GM12878 (cell line): ENCODE results near the gene NKAIN1. TPM values are rescaled to one million over a fixed set of nuclear protein-coding genes. Genes with fewer than 3 reads are reported as not detected.

Experiments used
- ATAC-seq: fragments of 200-7000 bp; cut with Tn5 transposase; 3 replicates; pipeline ENCODE4 v1.9.1; 2020; ENCODE audit warnings: mild to moderate bottlenecking, moderate library complexity
- BruUV-seq: library from RNA; stranded (reverse); fragments of 400-500 nt; replicated peaks from 2 replicates; lab custom pipeline; 2021; lab: Mats Ljungman, UMichigan
- CTCF ChIA-PET: fragments of 300-600 bp; sonication (Branson Sonifier 250); formaldehyde crosslinking; extraction: SDS; loops from one replicate; lab custom pipeline; 2021; ENCODE audit warnings: inconsistent platforms; lab: Yijun Ruan, JAX
- POLR2A ChIA-PET: fragments of 350-600 bp; formaldehyde crosslinking; extraction: SDS; loops from one replicate; lab custom pipeline; 2021; ENCODE audit warnings: inconsistent platforms; lab: Charles Lee
- RAD21 ChIA-PET: fragments of 300-600 bp; sonication (Branson Sonifier 250); formaldehyde crosslinking; loops from one replicate; lab custom pipeline; 2023; ENCODE audit warnings: antibody characterized with exemption; ENCODE audit not compliant: unreplicated experiment; lab: Charles Lee
- SMC1A ChIA-PET: fragments of 300-600 bp; sonication (Branson Sonifier 250); formaldehyde crosslinking; loops from one replicate; lab custom pipeline; 2023; ENCODE audit not compliant: unreplicated experiment, uncharacterized antibody; lab: Charles Lee
- DNase-seq: peaks from one replicate; pipeline ENCODE4 v3.0.0-alpha.2; 2011; ENCODE audit warnings: low read depth, low spot score
- FAIRE-seq: peaks from 3 replicates; lab custom pipeline; 2011; peaks lifted over from hg19 to GRCh38; lab: Jason Lieb, UNC
- H2AFZ ChIP-seq: 2 replicates; pipeline ENCODE4 v1.6.0; 2011; ENCODE audit warnings: low read depth, low read length, control low read depth; ENCODE audit not compliant: control insufficient read depth
- H3K27ac ChIP-seq: 2 replicates; pipeline ENCODE4 v1.5.1; 2011; ENCODE audit warnings: control low read depth; ENCODE audit not compliant: control insufficient read depth, insufficient read depth
- H3K27me3 ChIP-seq, 2 experiments: replicated peaks in 1 of 2; 2 replicates each; pipeline versions ENCODE4 v1.6.0 to v1.6.1; 2011; ENCODE audit warnings: low read length in 1 of 2; ENCODE audit not compliant: control insufficient read depth in 2 of 2, insufficient read depth in 2 of 2
- H3K36me3 ChIP-seq, 2 experiments: 2 replicates each; pipeline ENCODE4 v1.5.1; 2011; ENCODE audit warnings: low read length in 1 of 2; ENCODE audit not compliant: control insufficient read depth in 2 of 2, insufficient read depth in 2 of 2
- H3K4me1 ChIP-seq: 2 replicates; pipeline ENCODE4 v1.6.1; 2011; ENCODE audit warnings: mild to moderate bottlenecking, low read length, moderate library complexity, mixed read lengths; ENCODE audit not compliant: control insufficient read depth, insufficient read depth
- H3K4me2 ChIP-seq: 2 replicates; pipeline ENCODE4 v1.6.0; 2011; ENCODE audit warnings: control low read depth; ENCODE audit not compliant: control insufficient read depth, insufficient read depth
- H3K4me3 ChIP-seq: fragments of 200-600 bp; sonication (generic); 2 replicates; pipeline ENCODE4 v1.5.1; 2016
- H3K79me2 ChIP-seq: 2 replicates; pipeline ENCODE4 v1.6.0; 2011; ENCODE audit warnings: low read length; ENCODE audit not compliant: control insufficient read depth, insufficient read depth
- H3K9ac ChIP-seq: 2 replicates; pipeline ENCODE4 v1.8.0; 2011; ENCODE audit warnings: low read length, control low read depth, mixed read lengths; ENCODE audit not compliant: control insufficient read depth, insufficient read depth
- H3K9me3 ChIP-seq: replicated peaks from 3 replicates; pipeline ENCODE4 v1.5.1; 2011; ENCODE audit warnings: mild to moderate bottlenecking, low read length; ENCODE audit not compliant: control insufficient read depth, insufficient read depth
- H4K20me1 ChIP-seq: 2 replicates; pipeline ENCODE4 v1.6.0; 2011; ENCODE audit not compliant: control insufficient read depth, insufficient read depth
- ATF3 ChIP-seq: IDR thresholded peaks from 2 replicates; pipeline ENCODE4 v1.6.1; 2011; ENCODE audit warnings: low read depth, mild to moderate bottlenecking, low read length, moderate library complexity, borderline replicate concordance; ENCODE audit errors: extremely low read depth
- BCL11A ChIP-seq: IDR thresholded peaks from 2 replicates; pipeline ENCODE4 v1.6.1; 2011; ENCODE audit warnings: low read depth, low read length
- CBFB ChIP-seq: IDR thresholded peaks from 2 replicates; pipeline ENCODE4 v1.6.1; 2016; ENCODE audit warnings: antibody characterized with exemption, low read depth
- CEBPZ ChIP-seq: fragments of 150-350 bp; IDR thresholded peaks from 2 replicates; pipeline ENCODE4 v1.6.1; 2016; ENCODE audit warnings: low read depth, low read length
- CHD1 ChIP-seq: IDR thresholded peaks from 2 replicates; pipeline ENCODE4 v1.6.1; 2012; ENCODE audit warnings: low read depth, low read length, improper control_type of control experiment
- EP300 ChIP-seq, 2 experiments: fragments of 150-350 bp in 1 of 2; IDR thresholded peaks; 2 replicates each; pipeline ENCODE4 v1.6.1; 2011 to 2012; ENCODE audit warnings: low read depth in 2 of 2, low read length in 2 of 2, borderline replicate concordance in 1 of 2, improper control_type of control experiment in 1 of 2, inconsistent platforms in 1 of 2; ENCODE audit not compliant: control insufficient read depth in 1 of 2
- FOXM1 ChIP-seq: IDR thresholded peaks from 2 replicates; pipeline ENCODE4 v1.6.1; 2012; ENCODE audit warnings: low read depth, mild to moderate bottlenecking, inconsistent platforms, low read length, moderate library complexity
- NR2C2 ChIP-seq: IDR thresholded peaks from 2 replicates; pipeline ENCODE4 v1.6.1; 2011; ENCODE audit warnings: borderline replicate concordance, low read depth; ENCODE audit not compliant: control insufficient read depth, insufficient read length
- POLR2AphosphoS2 ChIP-seq: IDR thresholded peaks from 2 replicates; pipeline ENCODE4 v1.6.1; 2011; ENCODE audit warnings: low read depth, mild to moderate bottlenecking, low read length, improper control_type of control experiment, moderate library complexity
- YBX1 ChIP-seq: fragments of 450-650 bp; IDR thresholded peaks from 2 replicates; pipeline ENCODE4 v1.6.1; 2016; ENCODE audit warnings: antibody characterized with exemption
- ZZZ3 ChIP-seq: IDR thresholded peaks from 2 replicates; pipeline ENCODE4 v1.6.1; 2011; ENCODE audit warnings: low read depth; ENCODE audit not compliant: control insufficient read depth, insufficient read length
- WGBS: methylation state at CpG from one replicate; pipeline ENCODE4 v1.1.6; 2016; ENCODE audit warnings: low lambda C conversion rate; ENCODE audit not compliant: insufficient replicate concordance, insufficient coverage; ENCODE audit errors: missing lambda C conversion rate; 5-methylcytosine and 5-hydroxymethylcytosine counted together
- in situ Hi-C: fragments of 300-500 bp; cut with MboI; formaldehyde crosslinking; loops from 9 replicates; pipeline ENCODE4 v1.14.3; 2018; ENCODE audit warnings: mixed read lengths
- intact Hi-C: fragments of 100-400 bp; cut with micrococcal nuclease; formaldehyde crosslinking; loops from one replicate; pipeline ENCODE4 v1.14.2; 2022; ENCODE audit not compliant: unreplicated experiment
- polyA plus RNA-seq, 11 experiments: library from polyadenylated mRNA; depleted of rRNA in 4 of 11; unstranded in 6 of 11; stranded (reverse) in 5 of 11; fragments of >200 nt; fragmentation: Nextera tagmentation in 4 of 11; fragmentation: Illumina TruSeq in 1 of 11; extraction: Ambion mirVana in 4 of 11; extraction: Trizol in 1 of 11; gene quantifications; 1 replicate in 1 of 11; 2 replicates in 10 of 11; pipeline versions ENCODE4 v1.2.1 to v1.2.3, GENCODE V29; 2011 to 2016; ENCODE audit warnings: inconsistent platforms in 2 of 11, missing spikeins in 2 of 11, low read depth in 1 of 11
- total RNA-seq, 4 experiments: library from RNA; depleted of rRNA in 3 of 4; stranded (reverse); fragments of >200 nt in 3 of 4; fragmentation: Illumina TruSeq in 1 of 4; extraction: Trizol in 1 of 4; gene quantifications; 2 replicates each; pipeline versions ENCODE4 v1.2.1 to v1.2.3, GENCODE V29; 2013 to 2021

NKAIN1 gene
- total and polyA plus RNA-seq, 10 of the 15 experiments (the other 5 are each of a cell fraction or from before 2014, with no cell fraction given), result not detected

GRCh38 chr1:31218705-31219104, 21.0 kb downstream of the NKAIN1 start:
- Histone ChIP-seq H3K27me3 (no peaks in the 10 kb centered on the region), H3K4me1 (no peaks in the 10 kb centered on the region), H2AFZ (no peak overlapping the region), H3K36me3 (no peaks in the 10 kb centered on the region), H3K79me2 (no peaks in the 10 kb centered on the region), H3K9ac (no peak overlapping the region), H4K20me1 (no peaks in the 10 kb centered on the region), H3K27ac (no peak overlapping the region), H3K9me3 (no peaks in the 10 kb centered on the region), H3K4me2 (no peak overlapping the region), H3K4me3 (no peak overlapping the region)
- intact Hi-C loops (no loop called here), in situ Hi-C loops (no loop called here)
- BruUV-seq, result no TSS peak
- SMC1A ChIA-PET, result no interaction called here
- 36% methylated on average over 8 of the region's 8 CpGs for WGBS
- no peak for TF ChIP-seq BCL11A
- TF ChIP-seq CBFB, result no peak
- no peak for TF ChIP-seq CEBPZ
- FAIRE-seq (no peak), DNase-seq (no peak), ATAC-seq (peak; percentile 26; the same call in 1 of the 3 replicates)
- POLR2A ChIA-PET, result no interaction called here
- CTCF ChIA-PET, result interaction anchor here (0.8 kb wide), 1 partner anchor 11 kb away, joined by 3 read pairs; no protein-coding TSS in a partner anchor
- RAD21 ChIA-PET, result no interaction called here

- Histone ChIP-seq H3K36me3 (no peaks in the 10 kb centered on the region), H3K4me1 (no peaks in the 10 kb centered on the region), H3K4me3 (no peak overlapping the region), H3K9me3 (no peaks in the 10 kb centered on the region), H3K9ac (no peak overlapping the region), H3K79me2 (no peaks in the 10 kb centered on the region), H3K27ac (no peak overlapping the region), H4K20me1 (no peaks in the 10 kb centered on the region), H3K27me3 (no peaks in the 10 kb centered on the region), H3K4me2 (no peak overlapping the region), H2AFZ (no peak overlapping the region)
- in situ Hi-C loops, result no loop called here
- 22% methylated on average over 10 of the region's 10 CpGs for WGBS
- DNase-seq (no peak), FAIRE-seq (no peak), ATAC-seq (no peak)
- RAD21 ChIA-PET, result no interaction called here
- no TSS peak for BruUV-seq
- POLR2A ChIA-PET, result no interaction called here
- CTCF ChIA-PET, result no interaction called here
- SMC1A ChIA-PET, result interaction anchor here (1.2 kb wide), 1 partner anchor 9 kb away, joined by 3 read pairs; no protein-coding TSS in a partner anchor
- intact Hi-C loops, result no loop called here
- no peak for TF ChIP-seq EP300 (IDR thresholded peaks at IDR 0.05; ENCODE audit: borderline replicate concordance in 1 of 2, control insufficient read depth in 1 of 2, low read depth in 2 of 2, low read length in 2 of 2)
- TF ChIP-seq ATF3, result no peak
- TF ChIP-seq CHD1, result no peak
- TF ChIP-seq ZZZ3, result no peak
- TF ChIP-seq POLR2AphosphoS2, result no peak
- TF ChIP-seq FOXM1, result no peak
- no peak for TF ChIP-seq NR2C2
- no peak for TF ChIP-seq YBX1
Measured at GRCh38 chr1:31216016-31216415, 23.7 kb downstream of the NKAIN1 start.
